ENCODE results near the gene SPATA20.

SPATA20 gene

GRCh38 chr17:50581316-50581715 lies 34.3 kb downstream of the SPATA20 start:
- no peak for DNase-seq

- DNase-seq: no peak
These were observed 35.8 kb downstream of the SPATA20 start for GRCh38 chr17:50582741-50583140.

- DNase-seq: no peak
These were observed 36.7 kb downstream of the SPATA20 start for GRCh38 chr17:50583641-50584040.

DNA sequence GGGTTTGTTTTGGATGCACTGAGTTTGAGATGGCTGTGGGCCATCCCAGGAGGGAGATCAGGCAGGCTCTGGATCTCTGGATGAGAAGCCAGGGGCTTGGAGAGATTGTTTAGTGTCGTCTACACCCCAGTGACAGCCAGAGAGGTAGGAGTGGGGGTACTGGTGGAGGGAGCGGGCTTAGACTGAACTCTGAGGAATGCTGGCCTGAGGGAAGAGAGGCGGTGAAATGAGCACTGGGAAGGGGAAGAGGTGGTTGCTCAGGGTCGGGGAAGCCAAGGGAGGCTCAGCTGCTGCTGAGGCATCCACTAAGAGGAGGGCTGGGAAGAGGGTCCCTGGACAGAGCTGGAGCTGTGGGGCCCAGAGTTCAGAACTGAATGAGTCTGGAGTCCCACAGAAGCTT lies 37.1 kb downstream of the SPATA20 start:
- no peak for DNase-seq

DNA sequence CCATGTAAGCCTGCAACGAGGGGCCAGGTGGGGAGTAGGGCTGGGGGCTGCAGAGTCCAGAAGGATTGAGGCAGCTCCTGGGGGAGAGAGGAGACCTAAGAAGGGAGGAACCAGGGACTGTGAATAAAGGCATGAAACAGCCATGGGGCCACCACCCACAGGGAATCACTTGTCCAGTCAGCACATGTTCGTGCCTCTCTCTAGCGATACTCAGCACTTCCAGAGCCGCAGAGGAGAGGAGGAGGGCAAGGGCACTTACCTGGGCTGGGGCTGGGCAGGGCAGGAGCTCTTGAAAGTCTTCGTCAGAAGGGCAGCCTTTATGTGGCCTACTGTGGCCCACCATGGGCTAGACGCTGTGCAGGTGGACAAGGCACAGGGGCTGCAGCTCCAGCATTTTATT lies 37.8 kb downstream of the SPATA20 start:
- no peak for DNase-seq

- DNase-seq: no peak
These were observed 38.4 kb downstream of the SPATA20 start for GRCh38 chr17:50585346-50585745.

- no peak for DNase-seq
These were observed 38.9 kb downstream of the SPATA20 start for GRCh38 chr17:50585891-50586290.

DNA sequence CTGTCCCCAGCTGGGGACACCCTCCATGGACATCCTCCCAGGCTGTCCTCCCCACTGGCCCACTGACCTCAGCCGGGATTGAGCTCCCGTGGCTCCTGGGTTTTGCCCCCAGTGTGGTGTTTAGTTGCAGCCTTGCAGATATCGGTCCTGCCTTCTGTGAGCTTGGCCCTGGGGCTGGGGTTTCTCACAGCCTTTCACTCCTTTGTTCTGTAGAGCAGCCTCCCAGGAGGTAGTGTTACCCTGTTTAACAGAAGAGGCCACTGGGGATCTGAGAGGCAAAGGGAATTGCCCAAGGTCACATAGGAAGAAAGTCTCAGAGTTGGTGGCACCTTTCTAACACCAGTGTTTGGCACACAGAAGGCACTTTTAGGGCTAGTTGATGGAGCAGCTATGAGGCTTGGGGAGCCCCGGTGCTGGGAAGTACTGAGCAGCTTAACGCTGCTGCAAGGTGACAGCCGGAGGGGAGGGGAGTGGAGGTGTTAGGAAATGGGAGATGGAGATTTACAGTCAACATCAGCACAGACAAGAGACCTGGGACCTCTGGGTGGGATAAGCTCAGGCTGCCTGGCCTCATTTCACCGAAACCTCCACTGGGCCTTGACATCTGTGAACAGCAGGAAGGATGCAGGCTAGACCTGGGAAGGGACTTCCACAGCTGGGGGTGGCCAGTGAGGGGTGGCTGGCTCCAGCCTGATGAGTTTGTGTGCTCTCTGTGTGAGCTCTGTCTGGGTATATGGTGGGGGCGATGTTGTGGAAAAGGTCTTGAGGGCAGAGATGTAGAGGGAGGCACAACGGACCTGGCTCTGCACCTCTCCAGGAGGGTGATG lies 39.7 kb downstream of the SPATA20 start:
- DNase-seq: no peak

DNA sequence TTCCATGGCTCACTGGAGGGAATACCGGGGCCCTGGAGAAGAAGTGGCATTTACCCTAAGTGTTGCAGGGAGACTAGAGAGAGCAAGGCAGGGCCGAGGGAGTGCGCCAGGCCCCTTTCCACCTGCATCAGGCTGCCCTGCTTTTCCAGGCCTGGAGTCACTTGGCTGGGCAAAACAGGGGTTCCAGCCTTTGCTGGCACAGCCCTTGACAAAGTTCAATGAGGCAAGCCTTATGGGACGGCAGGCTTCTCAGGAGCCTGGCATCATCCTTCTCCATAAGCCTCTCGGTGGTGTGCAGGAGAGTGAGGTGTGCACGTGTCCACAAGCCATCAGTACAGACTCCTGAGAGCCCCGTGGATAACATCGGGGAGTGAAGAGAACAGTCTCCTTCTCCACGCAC lies 40.6 kb downstream of the SPATA20 start:
- DNase-seq: no peak

DNA sequence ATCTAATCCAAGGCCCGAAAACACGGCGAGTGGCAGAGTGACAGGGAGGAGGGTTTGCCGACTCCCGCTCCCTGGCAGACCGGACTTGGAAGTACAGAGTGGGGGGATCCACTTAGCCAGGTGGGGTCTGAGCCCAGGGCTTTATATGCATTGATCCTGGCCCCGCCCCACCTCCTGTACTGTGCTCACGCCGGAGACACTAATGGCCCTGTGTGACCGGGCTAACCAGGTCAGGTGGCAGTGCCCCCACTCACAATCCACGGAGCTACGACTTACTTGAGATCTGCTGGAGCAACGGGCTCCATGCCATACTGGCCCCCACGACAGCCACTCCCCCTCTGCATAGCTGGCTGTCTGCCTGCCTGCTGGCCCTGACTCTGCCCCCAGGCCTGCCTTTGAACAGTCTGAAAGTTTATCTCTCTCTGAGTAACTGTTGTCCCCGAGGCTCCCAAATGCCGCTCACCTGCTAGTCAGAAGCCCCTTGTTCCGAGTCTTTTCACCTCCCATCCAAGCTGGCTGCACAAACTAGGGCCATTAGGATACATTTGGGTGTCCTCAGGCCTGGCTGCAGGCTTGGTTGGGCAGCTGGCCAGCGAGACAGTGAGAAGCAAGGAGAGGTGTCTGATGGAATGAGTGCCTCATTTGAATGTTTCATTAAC lies 41.5 kb downstream of the SPATA20 start:
- no peak for DNase-seq

- DNase-seq: no peak
These were observed 42.2 kb downstream of the SPATA20 start for GRCh38 chr17:50589095-50589705.

DNA sequence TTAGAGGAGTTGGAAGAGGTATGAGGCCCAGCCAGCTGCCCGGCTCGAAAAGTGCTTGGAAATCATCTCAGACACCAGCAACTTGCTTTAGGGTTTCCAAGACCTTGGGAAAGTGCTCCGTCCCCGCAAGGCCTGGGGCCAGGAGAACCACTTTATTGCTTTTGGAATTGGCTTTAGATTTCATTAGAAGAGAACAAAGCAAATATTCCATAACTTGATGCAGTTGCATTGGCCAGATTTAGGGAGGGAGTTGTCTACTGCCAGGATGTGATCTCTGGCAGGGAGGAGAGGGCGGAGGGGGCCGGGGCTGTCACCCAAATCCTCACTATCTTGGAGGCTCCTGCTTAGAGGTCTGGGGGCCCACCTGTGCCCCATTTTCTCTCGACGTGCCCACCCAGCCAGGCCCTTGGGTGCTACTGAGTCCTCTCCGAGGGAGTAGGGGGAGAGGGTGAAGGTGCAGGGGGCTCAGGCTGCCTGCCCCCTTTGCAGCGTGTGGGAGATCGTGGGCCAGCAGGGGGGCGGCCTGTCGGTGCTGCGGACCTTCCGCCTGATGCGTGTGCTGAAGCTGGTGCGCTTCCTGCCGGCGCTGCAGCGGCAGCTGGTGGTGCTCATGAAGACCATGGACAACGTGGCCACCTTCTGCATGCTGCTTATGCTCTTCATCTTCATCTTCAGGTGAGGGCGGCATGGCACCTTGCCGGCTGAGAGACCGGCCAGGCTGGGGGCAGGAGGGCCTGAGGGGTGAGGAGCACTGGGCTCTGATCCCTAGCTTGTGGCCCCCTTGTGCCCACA lies 44.2 kb downstream of the SPATA20 start:
- DNase-seq: no peak

- DNase-seq: no peak
These were observed 46.3 kb downstream of the SPATA20 start for GRCh38 chr17:50593321-50593720.

- no peak for DNase-seq
These were observed 47.3 kb downstream of the SPATA20 start for GRCh38 chr17:50594128-50594823.

- DNase-seq: no peak
These were observed 47.9 kb downstream of the SPATA20 start for GRCh38 chr17:50594892-50595291.

DNA sequence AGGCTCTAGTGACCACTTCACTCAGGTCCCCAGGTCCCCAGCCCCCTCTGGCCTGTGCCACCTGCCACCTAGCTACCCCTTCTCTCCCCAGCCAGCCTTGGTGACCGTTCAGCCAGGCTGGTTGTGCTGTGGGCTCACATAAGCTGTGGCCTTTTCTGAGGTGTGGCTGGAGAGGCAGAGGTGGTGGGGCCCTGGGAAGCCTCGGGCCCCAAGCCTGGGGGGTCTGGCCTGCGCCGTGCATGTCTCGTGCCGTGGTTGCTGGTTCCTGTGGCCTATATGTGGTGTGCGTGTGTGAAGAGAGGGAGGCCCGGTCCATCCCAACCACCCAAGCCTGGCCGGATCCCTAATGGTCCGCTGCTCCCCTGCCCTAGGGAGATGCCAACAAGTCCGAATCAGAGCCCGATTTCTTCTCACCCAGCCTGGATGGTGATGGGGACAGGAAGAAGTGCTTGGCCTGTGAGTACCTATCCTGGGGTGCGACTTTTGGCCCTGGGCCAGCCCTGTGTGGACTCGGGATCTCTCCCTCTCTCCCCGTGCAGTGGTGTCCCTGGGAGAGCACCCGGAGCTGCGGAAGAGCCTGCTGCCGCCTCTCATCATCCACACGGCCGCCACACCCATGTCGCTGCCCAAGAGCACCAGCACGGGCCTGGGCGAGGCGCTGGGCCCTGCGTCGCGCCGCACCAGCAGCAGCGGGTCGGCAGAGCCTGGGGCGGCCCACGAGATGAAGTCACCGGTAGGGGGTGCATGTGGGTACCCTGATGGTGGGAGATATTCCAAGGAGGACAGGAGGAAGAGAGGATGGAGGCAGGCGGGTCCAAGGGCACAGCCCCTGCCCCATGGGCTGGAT lies 49.4 kb downstream of the SPATA20 start:
- no peak for DNase-seq

DNA sequence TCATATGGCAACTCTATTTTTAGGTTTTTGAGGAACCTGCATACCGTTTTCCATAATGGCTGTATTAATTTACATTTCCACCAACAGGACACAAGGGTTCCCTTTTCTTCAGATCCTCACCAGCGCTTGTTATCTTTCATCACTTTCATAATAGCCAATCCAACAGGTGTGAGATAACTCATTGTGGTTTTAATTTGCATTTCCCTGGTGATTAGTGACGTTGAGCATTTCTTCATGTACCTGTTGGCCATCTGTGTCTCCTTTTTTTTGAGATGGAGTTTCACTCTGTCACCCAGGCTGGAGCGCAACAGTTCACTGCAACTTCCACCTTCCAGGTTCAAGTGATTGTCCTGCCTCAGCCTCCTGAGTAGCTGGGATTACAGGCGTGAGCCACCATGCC lies 51.5 kb downstream of the SPATA20 start:
- DNase-seq: no peak

GRCh38 chr17:50599606-50600005 lies 52.6 kb downstream of the SPATA20 start:
- DNase-seq: no peak

DNA sequence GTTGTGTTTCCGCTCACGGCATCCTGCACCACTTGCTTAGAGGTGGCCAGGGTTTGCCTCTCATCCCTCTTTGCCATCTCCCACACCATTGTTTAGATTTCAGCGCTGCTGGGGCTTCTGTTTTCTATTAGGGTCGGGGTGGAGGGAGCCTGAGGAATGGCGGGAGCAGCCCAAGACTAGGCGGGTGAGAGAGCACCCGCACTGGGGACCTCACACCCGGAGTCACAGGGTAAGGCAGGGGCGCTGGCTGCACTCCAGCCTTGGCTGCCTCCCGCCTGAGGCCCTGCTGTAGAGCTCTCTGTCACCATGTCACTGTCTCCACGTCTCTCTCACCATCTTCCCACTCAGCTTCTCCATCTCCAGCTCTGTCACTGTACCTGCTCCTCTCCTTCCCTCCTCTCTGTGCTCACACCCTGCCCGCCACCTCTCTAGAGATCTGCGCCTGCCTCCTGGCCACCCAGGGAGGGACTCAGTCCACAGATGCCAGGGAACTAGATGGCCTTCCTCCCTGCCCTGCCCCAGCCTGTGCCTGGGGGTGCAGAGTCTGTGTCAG lies 54.9 kb downstream of the SPATA20 start:
- no peak for DNase-seq

DNA sequence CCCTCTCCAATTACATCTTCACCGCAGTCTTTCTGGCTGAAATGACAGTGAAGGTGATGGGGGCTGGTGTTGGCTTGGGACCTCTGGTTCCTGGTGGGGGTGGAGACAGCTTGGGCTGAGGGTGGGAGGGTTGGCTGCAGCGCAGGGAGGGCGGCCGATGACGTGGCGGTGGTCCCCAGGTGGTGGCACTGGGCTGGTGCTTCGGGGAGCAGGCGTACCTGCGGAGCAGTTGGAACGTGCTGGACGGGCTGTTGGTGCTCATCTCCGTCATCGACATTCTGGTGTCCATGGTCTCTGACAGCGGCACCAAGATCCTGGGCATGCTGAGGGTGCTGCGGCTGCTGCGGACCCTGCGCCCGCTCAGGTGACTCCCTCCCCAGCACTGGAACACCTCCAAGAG lies 55.9 kb downstream of the SPATA20 start:
- DNase-seq: no peak

- DNase-seq: no peak
These were observed 56.4 kb downstream of the SPATA20 start for GRCh38 chr17:50603340-50603739.

Measured in activated effector memory CD4-positive, alpha-beta T cell treated with Interleukin-2 at 50 U/mL for 16 hours (primary cell).